Smooth muscle cell (in vitro differentiated cells): ENCODE results near the gene STAT5A. TPM values are rescaled to one million over a fixed set of nuclear protein-coding genes. Genes with fewer than 3 reads are reported as not detected.
"Not testable (repeated sequence)": the region's sequence is repeated elsewhere in the genome, so short reads cannot be mapped to it uniquely, and the experiment has no call there.

ENCODE experiments used
- DNase-seq: peaks from one replicate; lab custom pipeline; 2025; ENCODE audit not compliant: unreplicated experiment; lab: John Stamatoyannopoulos, UW
- H2AFZ ChIP-seq: fragments of 200-600 bp; sonication (generic); 2 replicates; pipeline ENCODE4 v1.6.0; 2016; ENCODE audit warnings: antibody characterized with exemption, low read depth, mild to moderate bottlenecking
- H3F3A ChIP-seq: fragments of 200-600 bp; sonication (generic); 2 replicates; pipeline ENCODE4 v1.6.0; 2017; ENCODE audit warnings: antibody characterized with exemption, low read depth
- H3K27ac ChIP-seq: fragments of 200-600 bp; sonication (generic); 2 replicates; pipeline ENCODE4 v1.5.1; 2016; ENCODE audit warnings: low read depth, mild to moderate bottlenecking
- H3K27me3 ChIP-seq: fragments of 200-600 bp; sonication (generic); 2 replicates; pipeline ENCODE4 v1.6.1; 2016; ENCODE audit warnings: low read depth, mild to moderate bottlenecking
- H3K36me3 ChIP-seq: fragments of 200-600 bp; sonication (generic); 2 replicates; pipeline ENCODE4 v1.5.1; 2016; ENCODE audit warnings: low read depth
- H3K4me1 ChIP-seq: fragments of 200-600 bp; sonication (generic); 2 replicates; pipeline ENCODE4 v1.5.1; 2016; ENCODE audit warnings: low read depth
- H3K4me2 ChIP-seq: fragments of 200-600 bp; sonication (generic); 2 replicates; pipeline ENCODE4 v1.6.0; 2016; ENCODE audit warnings: mild to moderate bottlenecking
- H3K4me3 ChIP-seq: fragments of 200-600 bp; sonication (generic); 2 replicates; pipeline ENCODE4 v1.5.1; 2016; ENCODE audit warnings: mild to moderate bottlenecking
- H3K79me2 ChIP-seq: fragments of 200-600 bp; sonication (generic); 2 replicates; pipeline ENCODE4 v1.6.0; 2016; ENCODE audit warnings: low read depth, mild to moderate bottlenecking
- H3K9ac ChIP-seq: fragments of 200-600 bp; sonication (generic); 2 replicates; pipeline ENCODE4 v1.6.0; 2016; ENCODE audit warnings: low read depth
- H3K9me3 ChIP-seq: fragments of 200-600 bp; sonication (generic); replicated peaks from 2 replicates; pipeline ENCODE4 v1.5.1; 2016; ENCODE audit warnings: low read depth
- H4K20me1 ChIP-seq: fragments of 200-600 bp; sonication (generic); 2 replicates; pipeline ENCODE4 v1.6.0; 2016; ENCODE audit warnings: low read depth
- CTCF ChIP-seq: fragments of 200-600 bp; sonication (generic); IDR thresholded peaks from 2 replicates; pipeline ENCODE4 v1.5.1; 2017; ENCODE audit warnings: borderline replicate concordance, mild to moderate bottlenecking, antibody characterized with exemption; ENCODE audit not compliant: insufficient read depth, poor library complexity, severe bottlenecking
- WGBS: methylation state at CpG from one replicate; pipeline ENCODE4 v1.1.7; 2016; ENCODE audit warnings: low lambda C conversion rate; 5-methylcytosine and 5-hydroxymethylcytosine counted together
- polyA plus RNA-seq: library from polyadenylated mRNA; unstranded; fragments of >200 nt; fragmentation: Nextera tagmentation; extraction: Ambion mirVana; gene quantifications from 2 replicates; pipeline ENCODE4 v1.2.1, GENCODE V29; 2016
- total RNA-seq: library from RNA; depleted of rRNA; stranded (reverse); fragments of >200 nt; gene quantifications from 2 replicates; pipeline ENCODE4 v1.2.3, GENCODE V29; 2014

Gene STAT5A
- total and polyA plus RNA-seq, 2 experiments from 2014 or later: 1.7 to 3.2 TPM

DNA sequence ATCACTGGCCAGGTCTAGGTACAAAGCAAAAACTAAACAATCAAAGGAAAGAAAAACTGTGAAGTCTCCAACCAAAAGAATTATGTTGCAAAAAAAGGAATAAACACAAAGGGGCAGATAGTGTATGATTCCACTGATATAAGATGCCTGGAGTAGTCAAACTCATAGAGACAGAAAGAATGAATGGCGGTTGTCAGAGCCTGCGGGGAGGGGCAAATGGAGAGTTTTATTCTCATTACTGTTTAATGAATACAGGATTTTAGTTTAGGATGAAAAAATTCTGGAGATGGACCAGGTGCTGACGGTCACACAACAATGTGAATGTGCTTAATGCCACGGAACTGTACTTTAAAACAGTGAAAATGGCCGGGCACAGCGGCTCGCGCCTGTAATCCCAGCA lies 32.9 kb upstream of the STAT5A start:
- Histone ChIP-seq H3K27me3 (no peaks in the 10 kb centered on the region), H3K9me3 (no peaks in the 10 kb centered on the region), H3K27ac (no peak overlapping the region), H3K79me2 (peaks cover 73% of the 10 kb centered on the region), H4K20me1 (peaks cover 57% of the 10 kb centered on the region), H3K4me2 (no peak overlapping the region), H3K4me1 (no peaks in the 10 kb centered on the region), H3K4me3 (no peak overlapping the region), H2AFZ (no peak overlapping the region), H3K9ac (no peak overlapping the region), H3K36me3 (no peaks in the 10 kb centered on the region), H3F3A (no peaks in the 10 kb centered on the region)
- no peak for TF ChIP-seq CTCF
- WGBS: 98% methylated on average over 8 of the region's 8 CpGs
- DNase-seq: no peak

GRCh38 chr17:42260318-42260717 lies 28.0 kb upstream of the STAT5A start:
- Histone ChIP-seq H3K79me2 (peaks cover 72% of the 10 kb centered on the region), H3K36me3 (no peaks in the 10 kb centered on the region), H3K27ac (no peak overlapping the region), H3K4me2 (no peak overlapping the region), H3K4me3 (no peak overlapping the region), H4K20me1 (peaks cover 44% of the 10 kb centered on the region), H3F3A (no peaks in the 10 kb centered on the region), H3K27me3 (no peaks in the 10 kb centered on the region), H3K4me1 (no peaks in the 10 kb centered on the region), H2AFZ (no peak overlapping the region), H3K9ac (no peak overlapping the region), H3K9me3 (no peaks in the 10 kb centered on the region)
- no peak for TF ChIP-seq CTCF
- no peak for DNase-seq
- 90% methylated on average over 6 of the region's 6 CpGs for WGBS

- H2AFZ ChIP-seq, H3K27me3 ChIP-seq, H3F3A ChIP-seq, H3K9ac ChIP-seq, H3K27ac ChIP-seq, H3K4me3 ChIP-seq, H3K9me3 ChIP-seq, DNase-seq, H3K36me3 ChIP-seq, H3K4me1 ChIP-seq, H3K4me2 ChIP-seq: not testable (repeated sequence)
- H3K79me2 ChIP-seq: peaks cover 67% of the 10 kb centered on the region
- 88% methylated on average over 4 of the region's 4 CpGs for WGBS
- peaks cover 25% of the 10 kb centered on the region for H4K20me1 ChIP-seq
These were observed 23.9 kb upstream of the STAT5A start for GRCh38 chr17:42264366-42264765.

- peaks cover 70% of the 10 kb centered on the region for H3K79me2 ChIP-seq
- peak overlapping the region; percentile 12 for H3K4me2 ChIP-seq
- no peak for DNase-seq
- H3K27ac ChIP-seq: peak overlapping the region; percentile 93
- no peaks in the 10 kb centered on the region for H3K36me3 ChIP-seq
- no peaks in the 10 kb centered on the region for H3K27me3 ChIP-seq
- no peaks in the 10 kb centered on the region for H3K4me1 ChIP-seq
- peaks cover 21% of the 10 kb centered on the region for H4K20me1 ChIP-seq
- peak overlapping the region; percentile 76 for H3K9ac ChIP-seq
- H3K4me3 ChIP-seq: no peak overlapping the region
- no peaks in the 10 kb centered on the region for H3F3A ChIP-seq
- H2AFZ ChIP-seq: no peak overlapping the region
- no peak for TF ChIP-seq CTCF
- no peaks in the 10 kb centered on the region for H3K9me3 ChIP-seq
- WGBS: 87% methylated on average over 2 of the region's 2 CpGs
These were observed 21.8 kb upstream of the STAT5A start for GRCh38 chr17:42266462-42266861.
